Uterus (tissue), 4 donors: Measurements from ENCODE around the gene LAMB3. TPM values are rescaled to one million over a fixed set of nuclear protein-coding genes. Genes with fewer than 3 reads are reported as not detected.

Experiments
- DNase-seq, 2 donors: peaks; one replicate each; pipeline ENCODE4 v3.0.0-alpha.2; 2019 to 2020
- H3K27ac ChIP-seq, 2 donors: fragments of 200-600 bp; sonication (generic); 1 replicate in 1 of 2; 2 replicates in 1 of 2; pipeline ENCODE4 v1.5.1; 2016 to 2018
- H3K27me3 ChIP-seq, 2 donors: fragments of 200-600 bp; sonication (generic); one replicate each; pipeline ENCODE4 v1.5.1; 2018 to 2019; ENCODE audit warnings: control low read depth in 1 of 2
- H3K36me3 ChIP-seq, 2 donors: fragments of 200-600 bp; sonication (generic); one replicate each; pipeline ENCODE4 v1.5.1; 2019; ENCODE audit warnings: control low read depth in 1 of 2
- H3K4me1 ChIP-seq, 2 donors: fragments of 200-600 bp; sonication (generic); one replicate each; pipeline ENCODE4 v1.5.1; 2018 to 2019; ENCODE audit warnings: control low read depth in 1 of 2
- H3K4me3 ChIP-seq, 2 donors: fragments of 200-600 bp; sonication (generic); 1 replicate in 1 of 2; 2 replicates in 1 of 2; pipeline ENCODE4 v1.5.1; 2018 to 2019; ENCODE audit warnings: mild to moderate bottlenecking in 1 of 2
- H3K9me3 ChIP-seq, 2 donors: fragments of 200-600 bp; sonication (generic); one replicate each; pipeline ENCODE4 v1.5.1; 2019; ENCODE audit warnings: control low read depth in 1 of 2
- CTCF ChIP-seq, 4 experiments: fragments of 200-600 bp in 2 of 4; fragments of 450-650 bp in 2 of 4; sonication (generic) in 2 of 4; IDR thresholded peaks; one replicate each; pipeline ENCODE4 v1.5.1; 2016 to 2019; ENCODE audit warnings: antibody characterized with exemption in 4 of 4, mild to moderate bottlenecking in 2 of 4, moderate library complexity in 1 of 4
- POLR2A ChIP-seq, 2 donors: fragments of 450-650 bp; IDR thresholded peaks; one replicate each; pipeline ENCODE4 v1.6.1; 2016; ENCODE audit warnings: antibody characterized with exemption in 2 of 2, mild to moderate bottlenecking in 1 of 2, moderate library complexity in 1 of 2
- intact Hi-C: fragments of 100-400 bp; cut with DNase I; formaldehyde crosslinking; loops from one replicate; pipeline ENCODE4 v1.15.1; 2023; ENCODE audit warnings: low total_unique reads
- total RNA-seq, 4 donors: library from RNA; depleted of rRNA in 3 of 4; stranded (reverse); fragments of >200 nt in 3 of 4; gene quantifications; one replicate each; pipeline versions ENCODE4 v1.1.0 to v1.2.4, GENCODE V29; 2014 to 2023
- donor health status: DM: yes; HTN: yes; CAD: no.

LAMB3 gene
- total RNA-seq, 4 donors from 2014 or later = under 0.01 to 17.4 (median 0.37) TPM; not detected in 1

GRCh38 chr1:209607795-209608178, 44.4 kb downstream of the LAMB3 start:
- Histone ChIP-seq H3K9me3 (no peaks in the 10 kb centered on the region), H3K36me3 (no peaks in the 10 kb centered on the region), H3K27ac (no peak overlapping the region), H3K4me3 (no peak overlapping the region), H3K4me1 (no peaks in the 10 kb centered on the region), H3K27me3 (no peaks in the 10 kb centered on the region)
- TF ChIP-seq CTCF (IDR thresholded peaks at IDR 0.05) (no peak), POLR2A (IDR thresholded peaks at IDR 0.05) (no peak)
- intact Hi-C loops = no loop called here
- no peak for DNase-seq

DNA sequence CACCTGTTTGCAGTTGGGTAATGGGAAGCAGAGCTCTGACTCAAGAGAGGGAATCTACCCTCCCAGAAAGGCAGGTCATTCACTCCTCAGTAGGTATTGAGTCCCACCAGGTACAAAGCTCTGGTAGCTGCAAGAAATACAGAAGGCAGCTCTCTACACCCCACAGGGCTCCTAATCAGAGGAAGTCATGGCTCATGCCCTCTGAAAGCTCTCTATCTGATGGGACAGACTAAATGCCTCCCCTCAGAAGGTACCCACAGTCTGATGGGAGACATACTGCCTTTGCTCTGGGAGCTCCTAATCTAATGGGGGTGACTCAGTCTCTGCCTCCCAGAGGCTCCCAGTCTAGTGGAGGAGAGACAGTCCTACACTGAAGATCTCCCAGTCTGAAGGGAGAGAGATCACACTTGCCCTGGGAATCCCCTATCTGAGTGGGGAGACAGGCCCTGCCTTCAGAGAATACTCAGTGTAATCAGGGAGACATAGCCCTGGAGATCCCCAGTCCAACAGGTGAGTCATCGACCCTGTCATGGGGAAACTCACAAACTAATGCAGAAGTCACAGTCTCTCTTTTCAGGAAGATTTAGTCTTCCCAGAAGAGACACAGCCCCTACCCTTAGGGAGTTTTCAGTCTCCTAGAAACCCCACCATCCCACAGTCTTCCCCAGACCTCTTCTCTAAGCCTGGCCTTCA, 45.0 kb downstream of the LAMB3 start:
- intact Hi-C loops = no loop called here
- no peak overlapping the region for H3K4me3 ChIP-seq
- no peak for DNase-seq
- H3K36me3 ChIP-seq = no peaks in the 10 kb centered on the region
- H3K27me3 ChIP-seq = no peaks in the 10 kb centered on the region
- TF ChIP-seq CTCF (IDR thresholded peaks at IDR 0.05) = no peak
- TF ChIP-seq POLR2A (IDR thresholded peaks at IDR 0.05) = no peak
- H3K9me3 ChIP-seq = no peaks in the 10 kb centered on the region
- no peaks in the 10 kb centered on the region for H3K4me1 ChIP-seq
- no peak overlapping the region for H3K27ac ChIP-seq

GRCh38 chr1:209603877-209604276, 48.3 kb downstream of the LAMB3 start:
- no peaks in the 10 kb centered on the region for H3K36me3 ChIP-seq
- H3K4me1 ChIP-seq = no peaks in the 10 kb centered on the region
- TF ChIP-seq POLR2A (IDR thresholded peaks at IDR 0.05) (no peak), CTCF (IDR thresholded peaks at IDR 0.05) (no peak)
- H3K27ac ChIP-seq = no peak overlapping the region
- no peaks in the 10 kb centered on the region for H3K9me3 ChIP-seq
- intact Hi-C loops = no loop called here
- no peak overlapping the region for H3K4me3 ChIP-seq
- H3K27me3 ChIP-seq = no peaks in the 10 kb centered on the region
- DNase-seq = no peak

DNA sequence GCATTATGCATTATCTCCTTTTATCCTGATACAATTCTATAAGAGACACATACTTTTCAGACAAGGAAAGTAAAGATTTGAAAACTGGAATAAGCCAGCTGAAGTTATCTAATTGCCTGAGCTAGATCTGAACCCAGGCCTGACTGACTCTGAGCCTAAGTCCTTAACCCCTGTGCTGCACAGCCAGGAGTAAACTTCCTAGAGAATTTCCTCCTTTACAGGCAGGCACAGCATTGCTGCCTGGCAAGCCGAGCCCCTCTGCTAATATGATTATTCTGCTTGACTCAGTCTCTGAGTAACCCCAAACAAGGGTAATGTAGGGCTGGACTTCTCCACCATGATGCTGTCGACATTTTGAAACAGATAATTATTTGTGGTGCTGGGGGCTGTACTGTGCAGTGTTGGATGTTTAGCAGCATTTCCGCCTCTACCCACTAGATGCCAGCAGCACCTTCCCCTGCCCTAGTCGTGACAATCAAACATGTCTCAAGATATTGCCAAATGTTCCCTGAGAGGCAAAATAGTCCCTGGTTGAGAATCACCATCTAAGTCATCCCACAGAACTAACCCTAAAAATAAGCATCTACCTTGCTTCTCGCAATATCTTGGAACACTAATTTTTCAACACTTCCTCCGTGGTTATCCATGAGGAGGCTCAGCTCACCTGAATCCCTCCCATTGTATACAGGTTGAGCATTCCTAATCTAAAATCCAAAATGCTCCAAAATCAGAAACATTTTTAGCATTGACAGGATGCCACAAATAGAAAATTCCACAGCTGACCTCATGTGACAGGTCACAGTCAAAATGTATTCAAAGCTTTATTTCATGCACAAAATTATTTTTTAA, 50.2 kb downstream of the LAMB3 start:
- DNase-seq = no peak
- H3K36me3 ChIP-seq = no peaks in the 10 kb centered on the region
- no peak overlapping the region for H3K27ac ChIP-seq
- intact Hi-C loops = no loop called here
- no peaks in the 10 kb centered on the region for H3K4me1 ChIP-seq
- H3K27me3 ChIP-seq = no peaks in the 10 kb centered on the region
- H3K4me3 ChIP-seq = no peak overlapping the region
- TF ChIP-seq CTCF (IDR thresholded peaks at IDR 0.05) (peak in 3 of 4 experiments; percentile 16 to 35 (median 25)), POLR2A (IDR thresholded peaks at IDR 0.05) (no peak)
- no peaks in the 10 kb centered on the region for H3K9me3 ChIP-seq

DNA sequence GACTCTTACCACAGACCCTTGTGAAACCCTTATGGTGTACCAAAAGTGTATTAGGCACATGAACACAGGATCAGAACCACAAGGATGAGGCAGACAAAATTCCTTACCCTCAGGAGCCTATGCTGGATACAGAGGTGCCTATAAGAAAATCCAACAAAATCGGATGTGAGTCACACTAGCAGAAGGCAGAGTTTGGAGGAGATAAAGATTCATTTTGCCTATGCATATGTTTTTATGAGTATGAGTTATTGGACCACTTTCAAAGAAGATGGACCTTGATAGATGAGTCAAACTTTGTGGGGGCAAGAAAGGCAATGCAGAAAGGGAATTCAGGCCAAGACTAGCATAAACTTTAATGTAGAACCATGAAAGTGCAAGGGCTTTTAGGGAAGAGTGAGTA, 51.7 kb downstream of the LAMB3 start:
- intact Hi-C loops = no loop called here
- no peaks in the 10 kb centered on the region for H3K27me3 ChIP-seq
- H3K4me3 ChIP-seq = no peak overlapping the region
- TF ChIP-seq POLR2A (IDR thresholded peaks at IDR 0.05) (no peak), CTCF (IDR thresholded peaks at IDR 0.05) (no peak)
- H3K27ac ChIP-seq = no peak overlapping the region
- no peak for DNase-seq
- H3K4me1 ChIP-seq = no peaks in the 10 kb centered on the region
- no peaks in the 10 kb centered on the region for H3K9me3 ChIP-seq
- no peaks in the 10 kb centered on the region for H3K36me3 ChIP-seq
